ENCODE measurements around the gene OR51L1.

- TF ChIP-seq, protein P1, sequence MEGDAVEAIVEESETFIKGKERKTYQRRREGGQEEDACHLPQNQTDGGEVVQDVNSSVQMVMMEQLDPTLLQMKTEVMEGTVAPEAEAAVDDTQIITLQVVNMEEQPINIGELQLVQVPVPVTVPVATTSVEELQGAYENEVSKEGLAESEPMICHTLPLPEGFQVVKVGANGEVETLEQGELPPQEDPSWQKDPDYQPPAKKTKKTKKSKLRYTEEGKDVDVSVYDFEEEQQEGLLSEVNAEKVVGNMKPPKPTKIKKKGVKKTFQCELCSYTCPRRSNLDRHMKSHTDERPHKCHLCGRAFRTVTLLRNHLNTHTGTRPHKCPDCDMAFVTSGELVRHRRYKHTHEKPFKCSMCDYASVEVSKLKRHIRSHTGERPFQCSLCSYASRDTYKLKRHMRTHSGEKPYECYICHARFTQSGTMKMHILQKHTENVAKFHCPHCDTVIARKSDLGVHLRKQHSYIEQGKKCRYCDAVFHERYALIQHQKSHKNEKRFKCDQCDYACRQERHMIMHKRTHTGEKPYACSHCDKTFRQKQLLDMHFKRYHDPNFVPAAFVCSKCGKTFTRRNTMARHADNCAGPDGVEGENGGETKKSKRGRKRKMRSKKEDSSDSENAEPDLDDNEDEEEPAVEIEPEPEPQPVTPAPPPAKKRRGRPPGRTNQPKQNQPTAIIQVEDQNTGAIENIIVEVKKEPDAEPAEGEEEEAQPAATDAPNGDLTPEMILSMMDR (IDR thresholded peaks at IDR 0.05): no peak
- no peak for TF ChIP-seq POLR2A (IDR thresholded peaks at IDR 0.05)
These were observed 43.3 kb downstream of the OR51L1 start for GRCh38 chr11:5037926-5038325.

All from heart left ventricle (tissue), 13 donors.